Loucy (cell line): Measurements from ENCODE around the gene KRT16.
"Not testable (repeated sequence)": the region's sequence is repeated elsewhere in the genome, so short reads cannot be mapped to it uniquely, and the experiment has no call there.

Source experiments
- H2AFZ ChIP-seq: fragments of 200-600 bp; sonication (generic); 2 replicates; pipeline ENCODE4 v1.6.0; 2016; ENCODE audit warnings: antibody characterized with exemption, mild to moderate bottlenecking, low read length, moderate library complexity
- H3F3A ChIP-seq: fragments of 200-600 bp; 2 replicates; pipeline ENCODE4 v1.6.0; 2016; ENCODE audit warnings: antibody characterized with exemption, low read depth, mild to moderate bottlenecking
- H3K27me3 ChIP-seq: fragments of 200-600 bp; sonication (generic); 2 replicates; pipeline ENCODE4 v1.6.1; 2014; ENCODE audit warnings: low read length, mild to moderate bottlenecking; ENCODE audit not compliant: insufficient read depth, poor library complexity, severe bottlenecking
- H3K36me3 ChIP-seq: fragments of 200-600 bp; sonication (generic); 2 replicates; pipeline ENCODE4 v1.6.1; 2016; ENCODE audit warnings: low read length; ENCODE audit not compliant: insufficient read depth
- H3K4me1 ChIP-seq: fragments of 200-600 bp; sonication (generic); 2 replicates; pipeline ENCODE4 v1.5.1; 2014; ENCODE audit warnings: low read length, mild to moderate bottlenecking; ENCODE audit not compliant: insufficient read depth, poor library complexity, severe bottlenecking
- H3K4me2 ChIP-seq: fragments of 200-600 bp; sonication (generic); 2 replicates; pipeline ENCODE4 v1.6.0; 2014; ENCODE audit warnings: antibody characterized with exemption, low read length, low read depth, mild to moderate bottlenecking; ENCODE audit not compliant: poor library complexity, severe bottlenecking
- H3K4me3 ChIP-seq: fragments of 200-600 bp; sonication (generic); 2 replicates; pipeline ENCODE4 v1.5.1; 2014; ENCODE audit warnings: low read length, mild to moderate bottlenecking, mixed read lengths; ENCODE audit not compliant: poor library complexity, severe bottlenecking
- H3K79me2 ChIP-seq: fragments of 200-600 bp; sonication (generic); 2 replicates; pipeline ENCODE4 v1.6.1; 2014; ENCODE audit warnings: low read length; ENCODE audit not compliant: insufficient read depth
- H3K9ac ChIP-seq: fragments of 200-600 bp; sonication (generic); 2 replicates; pipeline ENCODE4 v1.6.0; 2014; ENCODE audit warnings: mild to moderate bottlenecking, low read depth, low read length, moderate library complexity; ENCODE audit not compliant: poor library complexity, severe bottlenecking
- H3K9me2 ChIP-seq: fragments of 200-600 bp; sonication (generic); replicated peaks from 2 replicates; pipeline ENCODE4 v1.6.1; 2016; ENCODE audit warnings: low read depth, low read length, mixed read lengths
- H3K9me3 ChIP-seq: fragments of 200-600 bp; sonication (generic); 2 replicates; pipeline ENCODE4 v1.6.1; 2014; ENCODE audit warnings: mild to moderate bottlenecking, antibody characterized with exemption, low read length, low read depth; ENCODE audit not compliant: insufficient read depth
- H4K20me1 ChIP-seq: fragments of 200-600 bp; sonication (generic); 2 replicates; pipeline ENCODE4 v1.6.0; 2014; ENCODE audit warnings: antibody characterized with exemption, low read length, mild to moderate bottlenecking; ENCODE audit not compliant: insufficient read depth, poor library complexity, severe bottlenecking
- EZH2phosphoT487 ChIP-seq: fragments of 200-600 bp; IDR thresholded peaks from 2 replicates; pipeline ENCODE4 v1.6.1; 2018; ENCODE audit warnings: antibody characterized with exemption, mild to moderate bottlenecking, moderate library complexity, borderline replicate concordance
- TF ChIP-seq, protein P1 (sequence below): fragments of 200-600 bp; sonication (generic); conservative IDR thresholded peaks from 2 replicates; pipeline ENCODE4 v1.5.1; 2014; ENCODE audit warnings: mild to moderate bottlenecking, antibody characterized with exemption, low read length

Gene KRT16

DNA sequence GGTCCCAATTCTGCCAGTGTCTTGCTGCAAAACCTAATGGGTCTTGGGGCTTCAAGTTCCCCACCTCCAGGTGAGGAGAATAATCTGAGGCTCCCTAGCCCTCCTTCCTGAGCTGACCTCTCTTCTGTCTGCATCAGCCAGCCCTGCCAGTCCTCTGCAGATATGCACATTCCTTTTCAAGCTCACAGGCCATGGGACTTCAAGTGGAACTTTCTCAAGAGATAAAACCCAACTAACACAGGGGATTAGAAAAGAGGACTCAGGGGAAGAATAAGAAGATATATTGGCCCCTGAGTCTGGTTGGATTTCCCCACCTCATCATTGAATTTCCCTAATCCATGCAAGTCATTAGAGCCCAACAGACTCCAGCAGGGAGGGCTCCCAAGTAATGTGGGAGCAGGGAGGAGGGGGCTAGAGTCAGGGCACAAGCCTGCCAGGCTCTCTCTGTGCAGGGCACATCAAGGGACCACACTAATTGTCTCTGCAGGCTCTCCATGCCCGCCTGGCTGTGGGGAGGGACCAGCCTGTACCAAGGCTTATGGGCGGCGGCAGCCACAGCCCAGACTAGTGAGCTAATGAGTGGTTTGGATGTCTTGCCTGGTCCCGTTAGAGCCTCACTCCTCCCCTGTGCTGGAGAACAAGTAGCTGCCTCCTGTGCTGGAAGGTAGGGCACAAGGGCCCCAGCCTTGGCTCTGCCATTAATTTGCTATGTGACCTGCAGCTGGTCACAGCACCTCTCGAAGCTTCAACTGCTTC is 27.1 kb downstream of the KRT16 start:
- TF ChIP-seq, protein P1, sequence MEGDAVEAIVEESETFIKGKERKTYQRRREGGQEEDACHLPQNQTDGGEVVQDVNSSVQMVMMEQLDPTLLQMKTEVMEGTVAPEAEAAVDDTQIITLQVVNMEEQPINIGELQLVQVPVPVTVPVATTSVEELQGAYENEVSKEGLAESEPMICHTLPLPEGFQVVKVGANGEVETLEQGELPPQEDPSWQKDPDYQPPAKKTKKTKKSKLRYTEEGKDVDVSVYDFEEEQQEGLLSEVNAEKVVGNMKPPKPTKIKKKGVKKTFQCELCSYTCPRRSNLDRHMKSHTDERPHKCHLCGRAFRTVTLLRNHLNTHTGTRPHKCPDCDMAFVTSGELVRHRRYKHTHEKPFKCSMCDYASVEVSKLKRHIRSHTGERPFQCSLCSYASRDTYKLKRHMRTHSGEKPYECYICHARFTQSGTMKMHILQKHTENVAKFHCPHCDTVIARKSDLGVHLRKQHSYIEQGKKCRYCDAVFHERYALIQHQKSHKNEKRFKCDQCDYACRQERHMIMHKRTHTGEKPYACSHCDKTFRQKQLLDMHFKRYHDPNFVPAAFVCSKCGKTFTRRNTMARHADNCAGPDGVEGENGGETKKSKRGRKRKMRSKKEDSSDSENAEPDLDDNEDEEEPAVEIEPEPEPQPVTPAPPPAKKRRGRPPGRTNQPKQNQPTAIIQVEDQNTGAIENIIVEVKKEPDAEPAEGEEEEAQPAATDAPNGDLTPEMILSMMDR: no peak
- TF ChIP-seq EZH2phosphoT487: no peak
- Histone ChIP-seq H3K9ac (no peak overlapping the region), H3K4me2 (no peak overlapping the region), H2AFZ (no peak overlapping the region), H3F3A (no peaks in the 10 kb centered on the region), H3K36me3 (no peaks in the 10 kb centered on the region), H3K4me3 (no peak overlapping the region), H3K9me2 (no peaks in the 10 kb centered on the region), H3K9me3 (no peaks in the 10 kb centered on the region), H4K20me1 (no peaks in the 10 kb centered on the region), H3K27me3 (no peaks in the 10 kb centered on the region), H3K4me1 (no peaks in the 10 kb centered on the region), H3K79me2 (no peaks in the 10 kb centered on the region)

DNA sequence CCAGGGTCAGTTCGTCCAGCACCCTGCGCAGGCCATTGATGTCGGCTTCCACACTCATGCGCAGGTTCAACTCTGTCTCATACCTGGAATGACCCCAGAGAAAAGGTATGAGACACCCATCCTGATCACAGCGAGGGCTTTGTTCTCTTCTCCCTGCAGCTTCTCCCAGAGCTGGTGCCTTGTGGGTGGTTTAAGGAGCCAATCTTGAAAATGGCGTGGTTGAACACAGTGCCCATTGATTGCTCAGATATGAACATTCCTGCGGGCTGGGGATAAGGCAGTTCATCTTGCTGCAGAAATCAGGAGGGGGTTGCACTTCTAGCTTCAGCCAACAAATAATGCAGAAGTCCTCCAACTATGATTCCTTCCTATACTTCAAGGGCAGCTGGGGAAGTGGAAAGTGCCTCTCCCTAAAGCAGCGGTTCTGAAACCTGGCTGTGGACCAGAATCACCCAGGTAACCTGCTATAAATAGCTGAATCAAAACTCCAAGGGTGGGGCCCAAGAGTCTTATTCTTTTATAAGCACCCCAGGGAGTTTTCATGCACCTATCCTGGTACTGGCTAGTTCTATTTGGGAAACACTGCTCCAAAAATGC is 28.1 kb downstream of the KRT16 start:
- not testable (repeated sequence) for H3K79me2 ChIP-seq, H3K4me3 ChIP-seq, H3K36me3 ChIP-seq, H2AFZ ChIP-seq, H3K9me3 ChIP-seq, H3F3A ChIP-seq, H3K9me2 ChIP-seq, H4K20me1 ChIP-seq, H3K27me3 ChIP-seq, H3K4me2 ChIP-seq, H3K4me1 ChIP-seq, H3K9ac ChIP-seq

DNA sequence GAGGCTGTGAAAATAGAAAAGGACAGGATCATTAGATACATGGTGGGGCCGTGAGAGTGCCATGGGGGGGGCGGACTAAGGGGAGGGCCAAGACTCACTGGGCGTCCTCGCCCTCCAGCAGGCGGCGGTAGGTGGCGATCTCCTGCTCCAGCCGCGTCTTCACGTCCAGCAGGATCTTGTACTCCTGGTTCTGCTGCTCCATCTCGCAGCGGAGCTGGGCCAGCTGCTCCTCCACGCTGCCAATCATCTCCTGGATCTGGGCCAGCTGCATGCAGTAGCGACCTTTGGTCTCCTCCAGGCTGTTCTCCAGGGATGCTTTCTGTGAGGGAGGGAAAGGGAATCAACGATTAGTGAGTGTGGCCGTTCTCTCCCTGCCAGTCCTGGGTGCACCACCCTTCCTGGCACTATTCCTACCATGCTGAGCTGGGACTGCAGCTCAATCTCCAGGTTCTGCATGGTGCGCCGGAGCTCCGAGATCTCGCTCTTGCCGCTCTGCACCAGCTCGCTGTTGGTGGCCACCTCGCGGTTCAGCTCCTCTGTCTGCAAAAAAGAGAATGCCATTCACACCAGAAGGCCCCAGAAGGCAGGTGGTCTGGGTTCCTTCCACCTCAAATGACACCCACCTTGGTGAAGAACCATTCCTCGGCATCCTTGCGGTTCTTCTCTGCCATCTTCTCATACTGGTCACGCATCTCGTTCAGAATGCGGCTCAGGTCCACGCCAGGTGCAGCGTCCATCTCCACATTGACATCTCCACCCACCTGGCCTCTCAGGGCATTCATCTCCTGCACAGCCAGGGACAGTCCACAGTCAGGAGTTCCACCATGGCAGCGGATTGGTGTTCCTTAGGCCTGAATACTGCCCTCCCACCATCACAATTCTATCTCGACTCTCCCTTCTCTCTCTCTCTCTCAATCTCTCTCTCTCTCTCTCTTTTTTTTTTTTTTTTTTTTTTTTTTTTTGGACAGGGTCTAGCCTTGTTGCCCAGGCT is 29.1 kb downstream of the KRT16 start:
- H3K4me1 ChIP-seq: no peaks in the 10 kb centered on the region
- H3K4me2 ChIP-seq: no peak overlapping the region
- no peaks in the 10 kb centered on the region for H3F3A ChIP-seq
- H2AFZ ChIP-seq: no peak overlapping the region
- no peaks in the 10 kb centered on the region for H4K20me1 ChIP-seq
- no peaks in the 10 kb centered on the region for H3K36me3 ChIP-seq
- no peaks in the 10 kb centered on the region for H3K27me3 ChIP-seq
- no peaks in the 10 kb centered on the region for H3K9me3 ChIP-seq
- no peaks in the 10 kb centered on the region for H3K79me2 ChIP-seq
- H3K4me3 ChIP-seq: no peak overlapping the region
- no peaks in the 10 kb centered on the region for H3K9me2 ChIP-seq
- TF ChIP-seq EZH2phosphoT487: no peak
- TF ChIP-seq, protein P1: no peak
- H3K9ac ChIP-seq: no peak overlapping the region

DNA sequence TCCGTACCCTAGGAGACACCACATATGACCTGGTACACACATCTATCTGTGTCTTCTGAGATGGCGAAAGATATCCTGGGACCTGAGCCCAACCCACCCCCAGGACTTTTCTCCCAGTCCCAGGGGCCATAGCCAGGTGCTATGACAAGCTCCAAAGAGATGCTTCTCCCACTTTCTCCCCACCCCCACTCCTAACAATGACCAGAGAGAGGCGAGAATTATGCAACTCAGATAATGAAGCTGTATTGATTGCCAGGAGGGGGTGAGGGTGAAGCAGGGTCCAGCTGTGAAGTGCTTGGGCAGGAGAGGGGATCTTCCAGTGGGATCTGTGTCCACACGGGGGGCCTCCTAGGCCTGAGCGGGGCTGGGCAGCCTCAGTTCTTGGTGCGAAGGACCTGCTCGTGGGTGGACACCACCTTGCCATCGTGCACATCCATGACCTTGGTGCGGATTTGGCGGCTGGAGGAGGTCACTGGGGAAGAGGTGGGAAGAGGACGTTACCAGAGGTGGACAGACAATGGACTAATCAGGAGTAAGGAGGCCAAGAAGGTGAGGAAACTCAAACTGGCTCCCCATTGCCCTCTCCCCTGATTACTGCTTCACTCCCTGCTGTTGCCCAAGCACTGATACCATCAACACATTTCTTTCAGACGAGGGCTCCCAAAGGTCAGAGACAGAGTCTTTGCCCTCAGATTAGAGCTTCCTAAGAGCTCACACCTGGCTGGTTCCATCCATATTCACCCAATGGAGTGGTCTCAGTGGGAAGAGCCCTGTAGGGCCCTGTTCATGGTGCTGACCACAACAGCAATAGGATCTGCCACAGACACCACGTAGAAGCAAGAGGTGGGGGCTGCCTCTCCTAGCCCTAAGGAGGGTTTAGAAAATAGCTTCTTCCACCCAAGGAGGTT is 30.3 kb downstream of the KRT16 start:
- not testable (repeated sequence) for H3K4me2 ChIP-seq, H3K9me2 ChIP-seq, H3K79me2 ChIP-seq, H3K9ac ChIP-seq, H2AFZ ChIP-seq, H3K4me1 ChIP-seq, H3F3A ChIP-seq, H3K9me3 ChIP-seq, H3K27me3 ChIP-seq, H3K36me3 ChIP-seq, H4K20me1 ChIP-seq, H3K4me3 ChIP-seq
